Vagina (tissue), 2 donors: ENCODE data around the gene TANGO2.
A peak's percentile ranks its signal among the peaks of the same experiment; 100 is the strongest.

Experiments
- CTCF ChIP-seq, 3 experiments: fragments of 450-650 bp in 2 of 3; fragments of 200-600 bp in 1 of 3; sonication (generic) in 1 of 3; IDR thresholded peaks; one replicate each; pipeline ENCODE4 v1.5.1; 2017 to 2019; ENCODE audit warnings: antibody characterized with exemption in 3 of 3, mild to moderate bottlenecking in 2 of 3, moderate library complexity in 2 of 3
- POLR2A ChIP-seq, 2 donors: fragments of 450-650 bp; IDR thresholded peaks; one replicate each; pipeline ENCODE4 v1.6.1; 2017; ENCODE audit warnings: antibody characterized with exemption in 2 of 2, mild to moderate bottlenecking in 2 of 2, moderate library complexity in 2 of 2
- POLR2AphosphoS5 ChIP-seq, 2 donors: sonication (generic); formaldehyde crosslinking; IDR thresholded peaks; one replicate each; pipeline ENCODE4 v1.9.0; 2017; ENCODE audit warnings: antibody characterized with exemption in 2 of 2, mild to moderate bottlenecking in 2 of 2, low read depth in 1 of 2; ENCODE audit not compliant: insufficient read depth in 1 of 2

GRCh38 chr22:20020533-20021195 lies at the start of gene TANGO2:
- TF ChIP-seq CTCF (IDR thresholded peaks at IDR 0.05) (no peak), POLR2A (IDR thresholded peaks at IDR 0.05) (peak in 1 of 2 donors; percentile 70), POLR2AphosphoS5 (IDR thresholded peaks at IDR 0.05; ENCODE audit: insufficient read depth in 1 of 2, low read depth in 1 of 2) (peak in 1 of 2 donors; percentile 42)
